Ovary (tissue), 3 donors: Measurements from ENCODE around the gene BTBD3.

Experiments
- CTCF ChIP-seq, 3 donors: fragments of 450-650 bp in 2 of 3; fragments of 200-600 bp in 1 of 3; IDR thresholded peaks; one replicate each; pipeline versions ENCODE4 v1.5.1 to v1.8.0; 2016 to 2022; ENCODE audit warnings: antibody characterized with exemption in 3 of 3, mild to moderate bottlenecking in 1 of 3
- EP300 ChIP-seq: sonication (generic); formaldehyde crosslinking; IDR thresholded peaks from one replicate; pipeline ENCODE4 v1.6.1; 2017; ENCODE audit warnings: antibody characterized with exemption
- POLR2A ChIP-seq: fragments of 450-650 bp; IDR thresholded peaks from one replicate; pipeline ENCODE4 v1.6.1; 2017; ENCODE audit warnings: antibody characterized with exemption, mild to moderate bottlenecking, moderate library complexity
- donor health status: DM: no; HTN: no; CAD: no.

- TF ChIP-seq CTCF (IDR thresholded peaks at IDR 0.05) (no peak), EP300 (no peak), POLR2A (no peak)
Measured at GRCh38 chr20:11917663-11918062, at the start of gene BTBD3.
